Esophagus squamous epithelium (tissue), 4 donors: ENCODE results near the gene CCDC82.

ENCODE experiments used
- POLR2A ChIP-seq, 4 donors: fragments of 450-650 bp; IDR thresholded peaks; one replicate each; pipeline ENCODE4 v1.6.1; 2017; ENCODE audit warnings: antibody characterized with exemption in 4 of 4, mild to moderate bottlenecking in 4 of 4, moderate library complexity in 3 of 4
- TF ChIP-seq, protein P1 (sequence below), 6 experiments: fragments of 450-650 bp in 4 of 6; fragments of 200-600 bp in 2 of 6; sonication (generic) in 2 of 6; IDR thresholded peaks; one replicate each; pipeline ENCODE4 v1.5.1; 2016 to 2019; ENCODE audit warnings: antibody characterized with exemption in 6 of 6, mild to moderate bottlenecking in 4 of 6, moderate library complexity in 4 of 6

DNA sequence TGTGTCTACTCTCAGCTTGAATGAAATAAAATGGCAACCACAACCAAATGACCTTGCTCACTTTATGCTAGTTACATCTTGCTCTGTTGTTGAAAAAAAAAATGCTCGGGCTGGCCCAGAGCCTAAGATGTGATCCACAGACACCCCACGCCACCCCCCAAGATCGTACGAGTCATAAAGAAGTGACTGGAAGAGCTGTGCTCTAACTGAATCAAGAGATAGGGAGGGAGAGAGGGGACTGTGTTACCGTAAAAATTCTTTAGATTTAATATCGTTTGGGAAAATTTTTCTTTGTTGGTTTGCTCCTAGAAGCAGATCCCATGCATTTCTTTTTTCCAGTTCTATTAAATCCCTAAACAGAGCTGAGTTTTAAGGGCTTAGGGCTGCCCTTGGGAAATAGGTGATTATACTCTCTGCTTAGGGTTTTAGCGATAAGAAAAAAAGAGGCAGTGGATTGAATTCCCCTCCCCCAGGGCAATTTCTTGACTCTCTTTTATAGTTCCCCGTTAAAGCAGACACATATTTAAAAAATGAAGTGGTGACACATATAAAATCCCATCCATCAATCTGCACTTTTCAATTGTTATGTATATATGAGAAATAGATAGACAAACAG, 61.2 kb downstream of the CCDC82 start:
- TF ChIP-seq, protein P1, sequence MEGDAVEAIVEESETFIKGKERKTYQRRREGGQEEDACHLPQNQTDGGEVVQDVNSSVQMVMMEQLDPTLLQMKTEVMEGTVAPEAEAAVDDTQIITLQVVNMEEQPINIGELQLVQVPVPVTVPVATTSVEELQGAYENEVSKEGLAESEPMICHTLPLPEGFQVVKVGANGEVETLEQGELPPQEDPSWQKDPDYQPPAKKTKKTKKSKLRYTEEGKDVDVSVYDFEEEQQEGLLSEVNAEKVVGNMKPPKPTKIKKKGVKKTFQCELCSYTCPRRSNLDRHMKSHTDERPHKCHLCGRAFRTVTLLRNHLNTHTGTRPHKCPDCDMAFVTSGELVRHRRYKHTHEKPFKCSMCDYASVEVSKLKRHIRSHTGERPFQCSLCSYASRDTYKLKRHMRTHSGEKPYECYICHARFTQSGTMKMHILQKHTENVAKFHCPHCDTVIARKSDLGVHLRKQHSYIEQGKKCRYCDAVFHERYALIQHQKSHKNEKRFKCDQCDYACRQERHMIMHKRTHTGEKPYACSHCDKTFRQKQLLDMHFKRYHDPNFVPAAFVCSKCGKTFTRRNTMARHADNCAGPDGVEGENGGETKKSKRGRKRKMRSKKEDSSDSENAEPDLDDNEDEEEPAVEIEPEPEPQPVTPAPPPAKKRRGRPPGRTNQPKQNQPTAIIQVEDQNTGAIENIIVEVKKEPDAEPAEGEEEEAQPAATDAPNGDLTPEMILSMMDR (IDR thresholded peaks at IDR 0.05) = no peak
- no peak for TF ChIP-seq POLR2A (IDR thresholded peaks at IDR 0.05)
